NCI-H146 (cell line): ENCODE data around the gene ZFHX3.
"Not testable (repeated sequence)": the region's sequence is repeated elsewhere in the genome, so short reads cannot be mapped to it uniquely, and the experiment has no call there.

Source experiments
- DNase-seq: peaks from one replicate; lab custom pipeline; 2025; lab: John Stamatoyannopoulos, UW

Gene ZFHX3

GRCh38 chr16:73047536-73048291 is at the start of gene ZFHX3:
Gene ZFHX3 (minus strand): TSS chr16:73048128. CDS start chr16:72960145, 87,983 bp downstream.
- DNase-seq: peak; percentile 50

GRCh38 chr16:73096510-73096909 is 48.6 kb upstream of the ZFHX3 start:
- DNase-seq: no peak

- peak; percentile 10 for DNase-seq
These were observed 48.0 kb upstream of the ZFHX3 start for GRCh38 chr16:73095885-73096421.

GRCh38 chr16:73095142-73095820 is 47.4 kb upstream of the ZFHX3 start:
- no peak for DNase-seq

DNA sequence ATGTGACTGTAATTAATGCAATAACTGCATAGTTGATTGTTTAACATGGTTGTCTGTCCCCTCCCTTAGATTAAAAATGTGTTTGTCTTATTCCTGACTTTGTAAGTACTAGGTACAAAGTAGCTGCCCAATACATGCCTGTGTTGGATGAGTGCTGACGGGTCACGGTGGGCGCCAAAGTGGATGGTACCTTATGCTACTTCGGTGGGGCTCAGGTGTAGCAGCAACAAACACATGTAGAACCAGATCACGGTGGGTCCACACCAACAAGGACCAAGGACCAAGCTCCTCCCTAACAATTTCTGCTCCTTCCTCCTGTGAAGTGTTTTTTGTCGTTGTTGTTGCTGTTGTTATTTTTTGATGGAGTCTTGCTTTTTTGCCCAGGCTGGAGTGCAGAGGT is 46.4 kb upstream of the ZFHX3 start:
- no peak for DNase-seq

DNA sequence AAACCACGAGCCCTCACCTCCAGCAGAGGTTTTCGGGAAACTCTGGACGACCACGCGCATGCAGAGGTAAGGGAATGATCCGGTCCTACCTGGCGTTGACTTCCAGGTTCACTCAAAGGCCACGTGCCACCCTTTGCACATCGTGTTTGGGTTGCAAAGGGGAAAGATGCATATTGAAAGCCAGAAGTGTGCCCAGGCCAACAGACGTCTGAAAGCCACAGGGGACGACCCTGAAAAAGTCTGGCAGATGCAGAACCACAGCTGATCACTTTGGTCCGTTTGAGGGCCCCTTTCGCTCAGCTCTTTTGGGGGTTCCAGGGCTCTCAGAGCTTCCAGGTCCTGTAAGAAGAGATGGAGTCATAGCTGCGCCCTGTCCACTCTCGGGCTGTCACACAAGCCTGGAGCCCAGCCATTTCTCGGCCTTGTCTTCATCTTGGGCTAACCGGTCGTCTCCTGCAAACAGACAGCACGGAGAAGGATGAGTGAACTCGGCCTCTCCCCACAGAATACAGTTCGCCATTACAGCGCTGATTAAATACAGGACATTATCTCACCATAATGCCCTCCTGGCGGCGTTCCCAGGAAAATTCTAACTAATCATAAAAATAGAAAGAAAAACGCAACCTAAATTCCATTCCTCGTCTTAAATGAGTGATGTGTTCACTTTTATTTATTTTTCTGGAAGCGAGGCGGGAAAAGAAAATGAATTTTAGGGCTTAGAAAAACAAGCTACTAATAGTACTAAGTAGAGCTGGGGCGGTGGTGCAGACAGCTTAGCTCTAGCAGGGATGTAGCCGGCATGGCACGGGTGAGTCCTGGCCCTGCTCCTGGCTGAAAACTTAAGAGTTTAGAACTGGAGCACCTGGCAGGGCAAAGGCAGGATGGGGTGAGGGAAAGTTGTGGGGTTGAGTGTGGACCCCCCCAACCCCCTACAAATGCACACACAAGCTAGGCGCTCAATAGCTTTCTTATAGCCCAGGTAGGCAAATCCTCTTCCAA is 45.5 kb upstream of the ZFHX3 start:
- peak; percentile 2 for DNase-seq

DNA sequence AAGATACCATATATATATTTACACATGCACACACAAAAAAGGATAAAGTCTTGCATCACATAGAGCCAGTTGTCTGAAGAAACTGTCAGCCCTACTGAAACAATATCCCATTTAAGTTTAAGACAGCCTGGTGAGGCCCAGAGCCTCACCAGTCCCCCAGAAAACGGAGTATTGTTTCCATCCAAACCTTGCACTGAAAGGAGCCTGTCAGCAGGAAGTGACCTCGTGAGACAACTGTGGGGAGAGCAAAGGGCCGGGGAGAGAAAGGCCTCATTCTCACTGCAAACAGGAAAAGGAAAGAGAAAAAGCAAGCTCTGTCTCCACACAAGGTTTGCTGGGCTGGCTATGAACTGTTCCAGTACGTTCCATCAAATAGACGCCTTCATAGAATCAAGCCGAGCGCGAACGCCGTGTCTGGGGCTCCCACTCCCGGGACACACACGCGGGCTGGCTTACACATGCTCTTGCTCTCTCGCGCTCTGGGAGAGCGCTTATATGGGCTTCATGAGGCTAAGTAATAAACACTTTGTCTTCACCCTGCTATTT is 44.4 kb upstream of the ZFHX3 start:
- no peak for DNase-seq

GRCh38 chr16:73091174-73091573 is 43.2 kb upstream of the ZFHX3 start:
- DNase-seq: no peak

- DNase-seq: no peak
These were observed 41.5 kb upstream of the ZFHX3 start for GRCh38 chr16:73089420-73089819.

GRCh38 chr16:73086108-73086507 is 38.2 kb upstream of the ZFHX3 start:
- no peak for DNase-seq

- no peak for DNase-seq
These were observed 35.3 kb upstream of the ZFHX3 start for GRCh38 chr16:73083271-73083670.

GRCh38 chr16:73082634-73083051 is 34.7 kb upstream of the ZFHX3 start:
- not testable (repeated sequence) for DNase-seq

- DNase-seq: no peak
These were observed 33.0 kb upstream of the ZFHX3 start for GRCh38 chr16:73080931-73081330.

GRCh38 chr16:73076324-73076810 is 28.4 kb upstream of the ZFHX3 start:
- no peak for DNase-seq

DNA sequence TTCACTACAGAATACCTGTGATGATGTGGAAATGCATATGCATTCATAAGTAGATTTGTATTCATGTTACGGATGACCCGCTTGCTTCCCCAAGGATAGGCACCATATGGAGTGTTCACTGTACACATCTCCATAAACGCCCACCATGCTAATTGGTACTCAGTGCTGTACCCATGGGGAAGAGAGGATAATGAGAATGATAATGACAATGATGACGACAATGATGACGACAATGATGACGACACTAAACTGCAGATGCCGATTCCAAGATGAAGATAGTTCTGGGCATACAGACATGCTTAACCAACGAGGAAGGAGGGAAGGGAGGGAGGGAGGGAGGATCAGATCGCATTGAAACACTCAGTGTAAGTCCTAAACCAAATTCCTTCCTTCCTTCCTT is 26.5 kb upstream of the ZFHX3 start:
- no peak for DNase-seq

- not testable (repeated sequence) for DNase-seq
These were observed 24.1 kb upstream of the ZFHX3 start for GRCh38 chr16:73072051-73072450.

DNA sequence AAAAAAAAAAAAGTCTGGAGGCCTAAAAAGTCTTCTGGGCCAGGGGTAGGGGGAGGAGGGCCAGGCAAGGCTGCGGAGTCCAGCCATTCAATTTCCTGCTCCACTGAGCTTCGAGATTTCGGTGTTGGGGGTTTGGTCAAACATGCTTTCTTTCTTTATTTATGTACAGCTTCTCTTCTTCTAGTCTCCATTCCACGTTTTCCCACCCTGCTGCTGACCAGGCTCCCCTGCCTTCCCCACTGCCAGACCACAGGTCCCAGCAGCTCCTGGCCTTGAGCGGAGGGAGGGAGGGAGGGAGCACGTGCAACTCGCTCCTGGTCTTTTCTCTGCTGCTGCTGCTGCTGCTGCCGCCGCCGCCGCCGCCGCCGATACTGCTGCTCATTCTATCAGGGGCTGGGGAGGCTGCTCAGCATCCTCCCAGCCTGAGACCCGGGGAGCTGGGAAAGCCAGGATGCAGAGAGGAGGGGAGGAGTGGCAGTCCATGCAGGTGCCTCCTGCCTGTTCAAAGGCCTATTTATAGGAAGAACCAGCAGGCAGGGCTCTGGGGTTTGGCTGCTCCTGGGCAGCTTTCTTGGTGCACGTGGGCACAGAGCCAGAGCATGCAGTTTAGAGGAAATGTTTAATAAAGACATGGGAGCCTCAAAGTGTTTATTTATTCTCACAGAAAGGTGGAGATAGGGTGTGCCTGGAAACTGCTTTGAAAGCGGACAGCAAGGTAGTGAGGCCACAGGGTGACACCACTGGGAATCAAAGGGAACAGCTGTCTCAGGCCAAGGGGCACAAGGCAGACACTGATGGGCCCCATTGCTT is 23.4 kb upstream of the ZFHX3 start:
- DNase-seq: peak; percentile 80

DNA sequence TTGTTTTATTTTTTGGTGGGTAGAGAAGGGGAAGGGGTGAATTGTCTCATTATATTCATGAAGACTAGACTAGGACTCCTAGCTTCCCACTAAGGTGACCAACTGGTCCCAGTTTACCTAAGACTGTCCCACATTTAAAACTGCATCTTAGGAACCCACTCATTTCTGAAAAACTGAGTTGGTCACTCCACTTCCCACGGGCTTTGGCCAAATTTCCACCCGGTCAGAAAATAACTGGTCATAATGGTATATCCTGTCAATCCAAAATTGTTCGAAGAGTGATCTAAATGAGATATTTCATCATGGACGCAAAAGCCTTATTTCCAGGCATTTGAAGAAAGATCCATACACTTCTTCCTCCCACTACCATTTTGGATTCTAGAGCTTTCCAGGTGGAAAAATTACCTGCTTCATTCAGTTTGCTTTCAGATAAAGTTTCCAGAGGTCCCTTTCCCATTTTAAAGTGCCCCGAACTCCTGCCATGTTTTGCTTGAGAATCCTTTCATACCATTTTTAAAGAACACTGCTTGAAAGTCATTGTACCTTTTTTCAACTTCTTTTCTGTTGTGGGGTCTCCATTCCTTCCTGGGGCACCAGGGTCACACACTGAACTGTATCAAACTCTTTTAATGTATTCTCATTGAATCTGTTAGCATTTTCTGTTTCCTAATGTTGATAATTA is 21.8 kb upstream of the ZFHX3 start:
- no peak for DNase-seq

GRCh38 chr16:73068541-73069401 is 20.8 kb upstream of the ZFHX3 start:
- peak; percentile 19 for DNase-seq
